Keratinocyte (primary cell): ENCODE measurements around the gene LMBR1. TPM values are rescaled to one million over a fixed set of nuclear protein-coding genes. Genes with fewer than 3 reads are reported as not detected.

Experiments used
- DNase-seq: peaks from one replicate; pipeline ENCODE4 v3.0.0-alpha.2; 2011; ENCODE audit warnings: low read depth, missing footprints, low spot score
- FAIRE-seq: peaks from 2 replicates; lab custom pipeline; 2011; peaks lifted over from hg19 to GRCh38; lab: Jason Lieb, UNC
- H2AFZ ChIP-seq: 2 replicates; pipeline ENCODE4 v1.6.0; 2012; ENCODE audit warnings: low read length, control low read depth, inconsistent platforms; ENCODE audit not compliant: control insufficient read depth
- H3K27ac ChIP-seq: 2 replicates; pipeline ENCODE4 v1.5.1; 2011; ENCODE audit warnings: low read length; ENCODE audit not compliant: control insufficient read depth, insufficient read depth
- H3K27me3 ChIP-seq: 3 replicates; pipeline ENCODE4 v1.6.0; 2011; ENCODE audit warnings: low read length; ENCODE audit not compliant: control insufficient read depth, insufficient read depth; ENCODE audit errors: extremely low read depth
- H3K36me3 ChIP-seq, 2 experiments: 2 replicates in 1 of 2; 3 replicates in 1 of 2; pipeline ENCODE4 v1.5.1; 2011; ENCODE audit warnings: low read length in 2 of 2, mild to moderate bottlenecking in 1 of 2; ENCODE audit not compliant: control insufficient read depth in 2 of 2, insufficient read depth in 2 of 2; ENCODE audit errors: extremely low read depth in 1 of 2
- H3K4me1 ChIP-seq: 3 replicates; pipeline ENCODE4 v1.5.1; 2011; ENCODE audit warnings: low read length; ENCODE audit not compliant: control insufficient read depth, insufficient read depth; ENCODE audit errors: extremely low read depth
- H3K4me2 ChIP-seq: 3 replicates; pipeline ENCODE4 v1.6.0; 2011; ENCODE audit warnings: low read depth, low read length; ENCODE audit not compliant: control insufficient read depth, insufficient read depth; ENCODE audit errors: extremely low read depth
- H3K4me3 ChIP-seq, 3 experiments: fragments of 200-600 bp in 1 of 3; sonication (generic) in 1 of 3; 2 replicates in 2 of 3; 3 replicates in 1 of 3; pipeline ENCODE4 v1.5.1; 2011 to 2016; ENCODE audit warnings: low read length in 3 of 3, mild to moderate bottlenecking in 3 of 3, control low read depth in 2 of 3, inconsistent platforms in 1 of 3, low read depth in 1 of 3, mixed read lengths in 1 of 3, mixed run types in 1 of 3, moderate library complexity in 1 of 3; ENCODE audit not compliant: control insufficient read depth in 2 of 3, insufficient read depth in 2 of 3; ENCODE audit errors: extremely low read depth in 1 of 3
- H3K79me2 ChIP-seq: 2 replicates; pipeline ENCODE4 v1.6.0; 2012; ENCODE audit warnings: low read length; ENCODE audit not compliant: control insufficient read depth, insufficient read depth
- H3K9ac ChIP-seq: 3 replicates; pipeline ENCODE4 v1.6.0; 2011; ENCODE audit warnings: low read length; ENCODE audit not compliant: control insufficient read depth, insufficient read depth; ENCODE audit errors: extremely low read depth
- H3K9me1 ChIP-seq: 3 replicates; pipeline ENCODE4 v1.6.0; 2011; ENCODE audit warnings: low read length; ENCODE audit not compliant: control insufficient read depth, insufficient read depth; ENCODE audit errors: extremely low read depth
- H3K9me3 ChIP-seq: 2 replicates; pipeline ENCODE4 v1.5.1; 2012; ENCODE audit warnings: low read depth, low read length; ENCODE audit not compliant: control insufficient read depth
- H4K20me1 ChIP-seq: 3 replicates; pipeline ENCODE4 v1.6.0; 2011; ENCODE audit warnings: low read length; ENCODE audit not compliant: control insufficient read depth, insufficient read depth; ENCODE audit errors: extremely low read depth
- CTCF ChIP-seq, 3 experiments: IDR thresholded peaks in 1 of 3; conservative IDR thresholded peaks in 1 of 3; optimal IDR thresholded peaks in 1 of 3; 2 replicates in 2 of 3; 3 replicates in 1 of 3; pipeline versions ENCODE3 to v1.5.1; 2011; ENCODE audit warnings: low read length in 3 of 3, mild to moderate bottlenecking in 3 of 3, moderate library complexity in 2 of 3, control low read depth in 1 of 3, inconsistent platforms in 1 of 3; ENCODE audit not compliant: insufficient read depth in 2 of 3; ENCODE audit errors: extremely low read depth in 1 of 3
- EZH2 ChIP-seq: IDR thresholded peaks from one replicate; pipeline ENCODE4 v1.6.1; 2012; ENCODE audit warnings: inconsistent platforms, mild to moderate bottlenecking, low read length, moderate library complexity
- dilution Hi-C: fragments of 300-500 bp; cut with MboI; formaldehyde crosslinking; loops from one replicate; pipeline ENCODE4 v1.7.0; 2020; ENCODE audit warnings: low sequenced_read_pairs; ENCODE audit not compliant: extremely low pct_ligation_motif_present
- polyA plus RNA-seq, 5 experiments: library from polyadenylated mRNA; depleted of rRNA in 3 of 5; stranded (reverse) in 3 of 5; stranded (forward) in 1 of 5; unstranded in 1 of 5; fragments of >200 nt; gene quantifications; 1 replicate in 1 of 5; 2 replicates in 3 of 5; 3 replicates in 1 of 5; pipeline versions ENCODE4 v1.2.1 to v1.2.3, GENCODE V29; 2011 to 2012; ENCODE audit warnings: missing spikeins in 2 of 5, low read depth in 1 of 5, low replicate concordance in 1 of 5

Gene LMBR1
- polyA plus RNA-seq, 1 donor (not counting 4 experiments of a cell fraction or from before 2014, with no cell fraction given) = 30.2 TPM

GRCh38 chr7:156676263-156676662 is 216.7 kb downstream of the LMBR1 start:
- DNase-seq (no peak), FAIRE-seq (no peak)
- Histone ChIP-seq H2AFZ (no peak overlapping the region), H3K4me3 (no peak overlapping the region), H3K27me3 (no peaks in the 10 kb centered on the region), H3K9me1 (no peaks in the 10 kb centered on the region), H3K4me1 (no peaks in the 10 kb centered on the region), H3K9ac (no peak overlapping the region), H3K36me3 (peaks cover 0 to 6% of the 10 kb centered on the region in 2 experiments), H3K79me2 (no peaks in the 10 kb centered on the region), H3K27ac (no peak overlapping the region), H3K4me2 (no peak overlapping the region), H4K20me1 (no peaks in the 10 kb centered on the region), H3K9me3 (no peaks in the 10 kb centered on the region)
- dilution Hi-C loops = loop anchor here (25.0 kb wide), 1 partner anchor 864 kb away; the partner anchor contains the start of gene SHH
- TF ChIP-seq EZH2 = no peak
- TF ChIP-seq CTCF (optimal IDR thresholded peaks at IDR 0.05 in 1 of 3, IDR thresholded peaks at IDR 0.05 in 1 of 3, conservative IDR thresholded peaks at IDR 0.05 in 1 of 3; ENCODE audit: extremely low read depth in 1 of 3, insufficient read depth in 2 of 3, low read length in 3 of 3) = no peak

GRCh38 chr7:156675721-156676120 is 217.3 kb downstream of the LMBR1 start:
- H3K79me2 ChIP-seq = no peaks in the 10 kb centered on the region
- H3K36me3 ChIP-seq = peaks cover 0 to 6% of the 10 kb centered on the region in 2 experiments
- H2AFZ ChIP-seq = no peak overlapping the region
- no peak for FAIRE-seq
- no peaks in the 10 kb centered on the region for H3K9me1 ChIP-seq
- no peaks in the 10 kb centered on the region for H3K4me1 ChIP-seq
- DNase-seq = no peak
- H3K9ac ChIP-seq = no peak overlapping the region
- no peaks in the 10 kb centered on the region for H3K9me3 ChIP-seq
- H3K4me3 ChIP-seq = no peak overlapping the region
- no peaks in the 10 kb centered on the region for H3K27me3 ChIP-seq
- no peaks in the 10 kb centered on the region for H4K20me1 ChIP-seq
- dilution Hi-C loops = loop anchor here (25.0 kb wide), 1 partner anchor 863 kb away; the partner anchor contains the start of gene SHH
- TF ChIP-seq CTCF (optimal IDR thresholded peaks at IDR 0.05 in 1 of 3, IDR thresholded peaks at IDR 0.05 in 1 of 3, conservative IDR thresholded peaks at IDR 0.05 in 1 of 3; ENCODE audit: extremely low read depth in 1 of 3, insufficient read depth in 2 of 3, low read length in 3 of 3) (no peak), EZH2 (no peak)
- H3K4me2 ChIP-seq = no peak overlapping the region
- H3K27ac ChIP-seq = no peak overlapping the region
